ENCODE measurements around the gene TXNRD2. TPM values are rescaled to one million over a fixed set of nuclear protein-coding genes. Genes with fewer than 3 reads are reported as not detected.

TXNRD2 gene
- total RNA-seq, 1 experiment from 2014 or later = 19.7 TPM

GRCh38 chr22:19932367-19933206 is 9.0 kb downstream of the TXNRD2 start:
- Histone ChIP-seq H2AFZ (ENCODE audit: low read depth, low read length, poor library complexity, severe bottlenecking) (no peak overlapping the region), H4K20me1 (ENCODE audit: insufficient read depth) (no peaks in the 10 kb centered on the region), H3K4me2 (ENCODE audit: low read length) (no peak overlapping the region), H3K4me3 (replicated peaks in 1 of 2; ENCODE audit: low read depth in 1 of 2, low read length in 2 of 2) (no peak overlapping the region), H3K79me2 (ENCODE audit: insufficient read depth, low read length) (no peaks in the 10 kb centered on the region), H3K9ac (ENCODE audit: low read length) (no peak overlapping the region), H3K9me2 (ENCODE audit: insufficient read depth) (no peaks in the 10 kb centered on the region), H3K9me3 (ENCODE audit: control insufficient read depth in 1 of 2, insufficient read depth in 1 of 2, low read depth in 1 of 2, low read length in 2 of 2) (no peaks in the 10 kb centered on the region), H3K36me3 (ENCODE audit: control insufficient read depth in 1 of 2, insufficient read depth in 2 of 2, low read length in 2 of 2) (peaks cover 0 to 4% of the 10 kb centered on the region in 2 experiments; a peak in 1 of 4 replicates), H3K4me1 (ENCODE audit: control insufficient read depth in 1 of 2, insufficient read depth in 2 of 2, low read length in 2 of 2) (no peaks in the 10 kb centered on the region), H3K27me3 (ENCODE audit: insufficient read depth, low read length) (no peaks in the 10 kb centered on the region), H3K27ac (ENCODE audit: low read depth, low read length) (no peak overlapping the region)
- TF ChIP-seq SP1 (IDR thresholded peaks at IDR 0.05; ENCODE audit: low read depth) (no peak), TCF7L2 (IDR thresholded peaks at IDR 0.05; ENCODE audit: borderline replicate concordance, extremely low read depth, insufficient read depth, insufficient read length) (no peak), POLR2AphosphoS5 (IDR thresholded peaks at IDR 0.05; ENCODE audit: low read depth, low read length) (no peak), FOSL1 (IDR thresholded peaks at IDR 0.05; ENCODE audit: low read depth) (no peak), EGR1 (IDR thresholded peaks at IDR 0.05; ENCODE audit: low read depth) (no peak), SRF (IDR thresholded peaks at IDR 0.05; ENCODE audit: low read depth) (no peak), ELF1 (IDR thresholded peaks at IDR 0.05; ENCODE audit: borderline replicate concordance, low read depth) (no peak), REST (IDR thresholded peaks at IDR 0.05; ENCODE audit: low read depth) (no peak), ZFX (IDR thresholded peaks at IDR 0.05) (no peak), POLR2A (IDR thresholded peaks at IDR 0.05; ENCODE audit: borderline replicate concordance, extremely low read depth, insufficient read depth, insufficient read length) (no peak), RAD21 (IDR thresholded peaks at IDR 0.05; ENCODE audit: low read depth) (no peak), ZNF274 (IDR thresholded peaks at IDR 0.05; ENCODE audit: low read depth, low read length) (no peak), CBX3 (IDR thresholded peaks at IDR 0.05; ENCODE audit: low read depth) (no peak), YY1 (IDR thresholded peaks at IDR 0.05; ENCODE audit: extremely low read depth, insufficient replicate concordance, low read depth, low read length) (no peak), ATF3 (IDR thresholded peaks at IDR 0.05) (no peak), MAX (IDR thresholded peaks at IDR 0.05) (no peak)
- RAD21 ChIA-PET (ENCODE audit: low non-redundant PET in 1 of 2, low total read pairs in 2 of 2, uncharacterized antibody in 2 of 2, unreplicated experiment in 2 of 2) = no interaction called here
- no TSS peak for BruUV-seq (replicated peaks)
- POLR2A ChIA-PET = interaction anchor here (1.7 kb wide), 1 partner anchor 10 kb away, joined by 6 read pairs; no protein-coding TSS in a partner anchor
- no peak for ATAC-seq
- intact Hi-C loops (cut with micrococcal nuclease) = no loop called here
- CTCF ChIA-PET = no interaction called here
- DNase-seq (ENCODE audit: low read depth, low spot score) = no peak

Data from HCT116 (cell line).